ENCODE data around the gene HLF. TPM values are rescaled to one million over a fixed set of nuclear protein-coding genes. Genes with fewer than 3 reads are reported as not detected.

The HLF gene
- total RNA-seq, 1 experiment from 2014 or later, result 1.5 TPM

DNA sequence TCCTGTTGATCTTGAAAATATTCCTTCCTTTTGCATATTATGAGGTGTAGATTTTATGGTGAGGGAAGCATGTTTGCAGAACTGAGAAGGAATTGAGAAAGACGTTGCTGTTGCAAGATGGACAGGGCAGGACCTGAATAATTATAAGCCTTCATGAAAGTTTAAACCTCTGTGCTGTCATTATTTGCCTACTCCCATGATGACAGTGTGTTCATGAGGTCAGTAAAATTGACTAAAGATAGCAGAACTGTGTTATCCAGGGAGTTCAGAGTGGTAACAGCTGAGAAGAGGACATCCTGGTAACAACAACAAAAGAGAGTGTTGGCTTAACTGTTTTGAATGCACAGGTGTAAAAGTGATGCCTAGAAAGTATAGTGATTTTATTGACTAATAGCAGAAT lies 45.3 kb upstream of the HLF start (continued):
- TF ChIP-seq, protein P1, sequence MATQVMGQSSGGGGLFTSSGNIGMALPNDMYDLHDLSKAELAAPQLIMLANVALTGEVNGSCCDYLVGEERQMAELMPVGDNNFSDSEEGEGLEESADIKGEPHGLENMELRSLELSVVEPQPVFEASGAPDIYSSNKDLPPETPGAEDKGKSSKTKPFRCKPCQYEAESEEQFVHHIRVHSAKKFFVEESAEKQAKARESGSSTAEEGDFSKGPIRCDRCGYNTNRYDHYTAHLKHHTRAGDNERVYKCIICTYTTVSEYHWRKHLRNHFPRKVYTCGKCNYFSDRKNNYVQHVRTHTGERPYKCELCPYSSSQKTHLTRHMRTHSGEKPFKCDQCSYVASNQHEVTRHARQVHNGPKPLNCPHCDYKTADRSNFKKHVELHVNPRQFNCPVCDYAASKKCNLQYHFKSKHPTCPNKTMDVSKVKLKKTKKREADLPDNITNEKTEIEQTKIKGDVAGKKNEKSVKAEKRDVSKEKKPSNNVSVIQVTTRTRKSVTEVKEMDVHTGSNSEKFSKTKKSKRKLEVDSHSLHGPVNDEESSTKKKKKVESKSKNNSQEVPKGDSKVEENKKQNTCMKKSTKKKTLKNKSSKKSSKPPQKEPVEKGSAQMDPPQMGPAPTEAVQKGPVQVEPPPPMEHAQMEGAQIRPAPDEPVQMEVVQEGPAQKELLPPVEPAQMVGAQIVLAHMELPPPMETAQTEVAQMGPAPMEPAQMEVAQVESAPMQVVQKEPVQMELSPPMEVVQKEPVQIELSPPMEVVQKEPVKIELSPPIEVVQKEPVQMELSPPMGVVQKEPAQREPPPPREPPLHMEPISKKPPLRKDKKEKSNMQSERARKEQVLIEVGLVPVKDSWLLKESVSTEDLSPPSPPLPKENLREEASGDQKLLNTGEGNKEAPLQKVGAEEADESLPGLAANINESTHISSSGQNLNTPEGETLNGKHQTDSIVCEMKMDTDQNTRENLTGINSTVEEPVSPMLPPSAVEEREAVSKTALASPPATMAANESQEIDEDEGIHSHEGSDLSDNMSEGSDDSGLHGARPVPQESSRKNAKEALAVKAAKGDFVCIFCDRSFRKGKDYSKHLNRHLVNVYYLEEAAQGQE (IDR thresholded peaks at IDR 0.05; ENCODE audit: low read depth), result no peak
- TF ChIP-seq RAD21 (IDR thresholded peaks at IDR 0.05; ENCODE audit: low read depth) (no peak), POLR2AphosphoS5 (IDR thresholded peaks at IDR 0.05; ENCODE audit: low read depth, low read length) (no peak), FOSL1 (IDR thresholded peaks at IDR 0.05; ENCODE audit: low read depth) (no peak), CEBPB (IDR thresholded peaks at IDR 0.05; ENCODE audit: low read depth) (no peak), ZFX (IDR thresholded peaks at IDR 0.05) (no peak), ZNF274 (IDR thresholded peaks at IDR 0.05; ENCODE audit: low read depth, low read length) (no peak)
- TF ChIP-seq, protein P2, sequence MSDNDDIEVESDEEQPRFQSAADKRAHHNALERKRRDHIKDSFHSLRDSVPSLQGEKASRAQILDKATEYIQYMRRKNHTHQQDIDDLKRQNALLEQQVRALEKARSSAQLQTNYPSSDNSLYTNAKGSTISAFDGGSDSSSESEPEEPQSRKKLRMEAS (IDR thresholded peaks at IDR 0.05), result no peak
- TF ChIP-seq, protein P3, sequence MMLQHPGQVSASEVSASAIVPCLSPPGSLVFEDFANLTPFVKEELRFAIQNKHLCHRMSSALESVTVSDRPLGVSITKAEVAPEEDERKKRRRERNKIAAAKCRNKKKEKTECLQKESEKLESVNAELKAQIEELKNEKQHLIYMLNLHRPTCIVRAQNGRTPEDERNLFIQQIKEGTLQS (IDR thresholded peaks at IDR 0.05), result no peak

DNA sequence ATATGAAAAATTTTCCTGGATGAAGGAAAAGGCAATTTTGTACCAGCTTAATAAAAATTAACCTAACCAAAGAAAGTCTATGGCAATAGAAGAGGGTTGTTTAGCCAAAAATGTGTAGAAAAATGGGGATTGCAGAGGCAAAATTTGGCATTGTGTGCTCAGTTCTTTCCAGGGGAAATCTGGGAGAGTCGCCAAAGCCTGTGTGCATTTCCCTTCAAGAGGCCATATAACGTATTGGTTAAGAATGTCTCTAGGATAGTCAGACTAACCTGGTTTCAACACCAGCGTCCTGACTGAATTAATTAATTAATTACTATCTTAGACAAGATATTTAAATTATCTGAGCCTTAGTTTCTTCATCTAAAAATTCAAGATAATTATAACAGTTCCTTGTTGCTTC lies 44.8 kb upstream of the HLF start:
- CTCF ChIA-PET, result no interaction called here
- H3K9ac ChIP-seq (ENCODE audit: low read length), result no peak overlapping the region
- DNase-seq (ENCODE audit: low read depth, low spot score), result no peak

More for the DNA sequence above, 44.8 kb upstream of the HLF start:
- TF ChIP-seq, protein P2 (IDR thresholded peaks at IDR 0.05), result no peak
- TF ChIP-seq EZH2phosphoT487 (IDR thresholded peaks at IDR 0.05; ENCODE audit: borderline replicate concordance) (no peak), POLR2AphosphoS5 (IDR thresholded peaks at IDR 0.05; ENCODE audit: low read depth, low read length) (no peak), EGR1 (IDR thresholded peaks at IDR 0.05; ENCODE audit: low read depth) (no peak)
- ChIA-PET POLR2A (no interaction called here), RAD21 (ENCODE audit: low non-redundant PET in 1 of 2, low total read pairs in 2 of 2, uncharacterized antibody in 2 of 2, unreplicated experiment in 2 of 2) (no interaction called here)
- no peaks in the 10 kb centered on the region for H3K36me3 ChIP-seq (ENCODE audit: control insufficient read depth in 1 of 2, insufficient read depth in 2 of 2, low read length in 2 of 2)
- no peak for ATAC-seq
- H2AFZ ChIP-seq (ENCODE audit: low read depth, low read length, poor library complexity, severe bottlenecking), result no peak overlapping the region
- H3K27me3 ChIP-seq (ENCODE audit: insufficient read depth, low read length), result peaks cover 4% of the 10 kb centered on the region
- H3K9me2 ChIP-seq (ENCODE audit: insufficient read depth), result no peaks in the 10 kb centered on the region
- no peaks in the 10 kb centered on the region for H4K20me1 ChIP-seq (ENCODE audit: insufficient read depth)
- H3K27ac ChIP-seq (ENCODE audit: low read depth, low read length), result no peak overlapping the region
- no peak overlapping the region for H3K4me2 ChIP-seq (ENCODE audit: low read length)
- no TSS peak for BruUV-seq (replicated peaks)
- no peaks in the 10 kb centered on the region for H3K79me2 ChIP-seq (ENCODE audit: insufficient read depth, low read length)
- no peaks in the 10 kb centered on the region for H3K4me1 ChIP-seq (ENCODE audit: control insufficient read depth in 1 of 2, insufficient read depth in 2 of 2, low read length in 2 of 2)
- H3K9me3 ChIP-seq (ENCODE audit: control insufficient read depth in 1 of 2, insufficient read depth in 1 of 2, low read depth in 1 of 2, low read length in 2 of 2), result no peaks in the 10 kb centered on the region
- intact Hi-C loops (cut with micrococcal nuclease), result no loop called here
- H3K4me3 ChIP-seq (replicated peaks in 1 of 2; ENCODE audit: low read depth in 1 of 2, low read length in 2 of 2), result no peak overlapping the region

All from HCT116 (cell line).